ENCODE measurements around the gene LAMTOR5. TPM values are rescaled to one million over a fixed set of nuclear protein-coding genes. Genes with fewer than 3 reads are reported as not detected.

The LAMTOR5 gene
- total and polyA plus RNA-seq, 2 experiments from 2014 or later = 45.4 to 168 TPM

DNA sequence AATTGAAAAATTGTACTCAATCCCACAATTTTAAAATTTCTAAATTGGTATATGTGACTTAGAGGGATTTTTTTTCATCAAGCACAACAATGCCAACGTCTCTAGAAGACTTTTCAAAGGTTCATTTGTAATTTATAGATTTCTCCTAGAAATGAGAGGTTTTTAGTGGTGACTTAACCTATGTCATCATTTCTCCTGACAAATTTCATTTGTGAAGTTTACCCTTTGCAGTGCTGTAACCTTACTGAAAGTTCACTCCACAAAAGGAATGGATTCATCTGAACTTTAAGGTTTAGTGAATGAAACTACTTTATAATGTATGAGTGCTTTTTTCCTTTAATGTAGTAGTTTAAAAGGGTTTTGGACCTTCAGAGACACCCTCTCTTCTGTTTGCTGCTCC lies 52.2 kb downstream of the LAMTOR5 start:
- Histone ChIP-seq H3K4me2 (no peak overlapping the region), H3K27me3 (no peaks in the 10 kb centered on the region), H3K9me3 (ENCODE audit: low read depth) (no peaks in the 10 kb centered on the region), H4K20me1 (ENCODE audit: insufficient read depth, poor library complexity, severe bottlenecking) (peaks cover 10% of the 10 kb centered on the region), H3K27ac (no peak overlapping the region), H3K4me3 (no peak overlapping the region), H3K9me2 (replicated peaks; ENCODE audit: insufficient read depth) (no peaks in the 10 kb centered on the region), H3K36me3 (replicated peaks; ENCODE audit: insufficient read depth, low read depth) (no peaks in the 10 kb centered on the region), H3K79me2 (peaks cover 79% of the 10 kb centered on the region), H3K4me1 (ENCODE audit: insufficient read depth) (peaks cover 10% of the 10 kb centered on the region), H2AFZ (no peak overlapping the region)
- 76% methylated on average over 1 of the region's 1 CpG for WGBS (ENCODE audit: low lambda C conversion rate, missing lambda C conversion rate)
- TF ChIP-seq EZH2phosphoT487 (IDR thresholded peaks at IDR 0.05; ENCODE audit: low read depth, severe bottlenecking, unreplicated experiment) (no peak), EZH2 (IDR thresholded peaks at IDR 0.05; ENCODE audit: borderline replicate concordance) (no peak)
- TF ChIP-seq, protein P1, sequence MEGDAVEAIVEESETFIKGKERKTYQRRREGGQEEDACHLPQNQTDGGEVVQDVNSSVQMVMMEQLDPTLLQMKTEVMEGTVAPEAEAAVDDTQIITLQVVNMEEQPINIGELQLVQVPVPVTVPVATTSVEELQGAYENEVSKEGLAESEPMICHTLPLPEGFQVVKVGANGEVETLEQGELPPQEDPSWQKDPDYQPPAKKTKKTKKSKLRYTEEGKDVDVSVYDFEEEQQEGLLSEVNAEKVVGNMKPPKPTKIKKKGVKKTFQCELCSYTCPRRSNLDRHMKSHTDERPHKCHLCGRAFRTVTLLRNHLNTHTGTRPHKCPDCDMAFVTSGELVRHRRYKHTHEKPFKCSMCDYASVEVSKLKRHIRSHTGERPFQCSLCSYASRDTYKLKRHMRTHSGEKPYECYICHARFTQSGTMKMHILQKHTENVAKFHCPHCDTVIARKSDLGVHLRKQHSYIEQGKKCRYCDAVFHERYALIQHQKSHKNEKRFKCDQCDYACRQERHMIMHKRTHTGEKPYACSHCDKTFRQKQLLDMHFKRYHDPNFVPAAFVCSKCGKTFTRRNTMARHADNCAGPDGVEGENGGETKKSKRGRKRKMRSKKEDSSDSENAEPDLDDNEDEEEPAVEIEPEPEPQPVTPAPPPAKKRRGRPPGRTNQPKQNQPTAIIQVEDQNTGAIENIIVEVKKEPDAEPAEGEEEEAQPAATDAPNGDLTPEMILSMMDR (IDR thresholded peaks at IDR 0.05; ENCODE audit: poor library complexity) = no peak
- no peak for DNase-seq (ENCODE audit: low spot score)

Other genes with a start within 250 kb of the LAMTOR5 start
- gene KCNC4, start 197.4 kb downstream of the LAMTOR5 start, total RNA-seq = 1.3 and 2.1 TPM in 2 replicates
- gene KCNC4, start 197.4 kb downstream of the LAMTOR5 start, polyA plus RNA-seq = 4.6 and 4.8 TPM in 2 replicates
- 31.3 and 36.8 TPM in 2 replicates for gene RBM15, start 68.3 kb downstream of the LAMTOR5 start, total RNA-seq
- gene RBM15, start 68.3 kb downstream of the LAMTOR5 start, polyA plus RNA-seq = 7.0 and 7.9 TPM in 2 replicates
- 16.2 and 16.4 TPM in 2 replicates for gene SLC16A4, start 16.7 kb downstream of the LAMTOR5 start, total RNA-seq
- 8.3 and 10.7 TPM in 2 replicates for gene SLC16A4, start 16.7 kb downstream of the LAMTOR5 start, polyA plus RNA-seq
- gene PROK1, start 43.5 kb upstream of the LAMTOR5 start, total RNA-seq = 8.8 and 9.6 TPM in 2 replicates
- gene PROK1, start 43.5 kb upstream of the LAMTOR5 start, polyA plus RNA-seq = 9.4 and 11.1 TPM in 2 replicates
- not detected in 2 replicates for gene KCNA10, start 111.5 kb upstream of the LAMTOR5 start, total RNA-seq
- not detected in 2 replicates for gene KCNA10, start 111.5 kb upstream of the LAMTOR5 start, polyA plus RNA-seq
- 0.40 TPM in 2 replicates for gene KCNA2, start 198.7 kb upstream of the LAMTOR5 start, total RNA-seq
- 0.80 TPM in 1 of 2 replicates, not detected in the other for gene KCNA2, start 198.7 kb upstream of the LAMTOR5 start, polyA plus RNA-seq

Data from hepatocyte (in vitro differentiated cells).